ENCODE measurements around the gene TMEM107. TPM values are rescaled to one million over a fixed set of nuclear protein-coding genes. Genes with fewer than 3 reads are reported as not detected.

TMEM107 gene
- total RNA-seq, 1 experiment from 2014 or later: 53.3 TPM

DNA sequence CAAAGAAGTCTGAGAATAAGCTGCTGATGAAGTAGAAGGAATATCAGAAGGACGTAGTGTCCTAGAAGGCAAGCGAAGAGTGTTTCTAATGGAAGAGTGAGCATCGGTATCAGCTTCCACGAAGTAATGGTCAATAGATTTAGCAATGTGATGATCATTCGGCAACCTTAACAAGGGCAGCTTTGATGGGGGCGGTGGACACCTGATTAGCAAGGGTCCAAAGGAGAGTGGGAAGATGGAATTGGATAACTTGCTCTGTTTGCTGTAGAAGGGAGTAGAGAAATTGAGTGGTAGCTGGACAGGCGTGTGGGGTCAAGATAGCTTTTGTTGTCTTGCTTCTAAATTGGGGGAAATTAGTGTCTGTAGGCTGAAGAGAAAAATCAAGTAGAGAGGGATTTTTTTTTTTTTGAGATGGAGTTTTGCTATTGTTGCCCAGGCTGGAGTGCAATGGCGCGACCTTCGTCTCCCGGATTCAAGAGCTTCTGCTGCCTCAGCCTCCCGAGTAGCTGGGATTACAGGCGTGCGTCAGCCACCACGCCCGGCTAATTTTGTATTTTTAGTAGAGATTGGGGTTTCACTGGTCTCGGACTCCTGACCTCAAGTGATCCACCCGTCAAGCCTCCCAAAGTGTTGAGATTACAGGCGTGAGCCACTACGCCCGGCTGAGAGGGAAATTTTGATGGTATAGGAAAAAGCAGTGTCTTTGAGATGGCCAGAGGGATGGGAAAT is 38.4 kb downstream of the TMEM107 start:
- no peak for DNase-seq (ENCODE audit: low read depth)

DNA sequence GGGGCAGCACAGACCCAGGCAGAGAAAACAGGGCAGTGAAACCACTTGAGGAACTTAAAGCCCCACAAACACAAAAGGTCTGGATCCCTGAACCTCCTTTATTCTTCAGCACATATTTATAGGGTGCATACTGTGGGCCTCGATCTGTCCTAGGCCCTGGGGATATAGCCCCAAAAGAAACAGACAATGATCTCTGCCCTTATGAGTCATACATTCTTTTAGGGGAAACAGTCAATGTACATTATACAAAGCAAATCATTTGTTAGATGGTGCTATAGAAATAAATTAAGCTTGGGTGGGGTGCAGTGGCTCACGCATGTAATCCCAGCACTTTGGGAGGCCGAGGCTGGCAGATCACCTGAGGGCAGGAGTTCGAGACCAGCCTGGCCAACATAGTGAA is 42.2 kb downstream of the TMEM107 start:
- no peak for DNase-seq (ENCODE audit: low read depth)

- DNase-seq (ENCODE audit: low read depth): no peak
These were observed 42.8 kb downstream of the TMEM107 start for GRCh38 chr17:8133399-8133798.

GRCh38 chr17:8131844-8132441 is 44.2 kb downstream of the TMEM107 start:
- DNase-seq (ENCODE audit: low read depth): no peak

DNA sequence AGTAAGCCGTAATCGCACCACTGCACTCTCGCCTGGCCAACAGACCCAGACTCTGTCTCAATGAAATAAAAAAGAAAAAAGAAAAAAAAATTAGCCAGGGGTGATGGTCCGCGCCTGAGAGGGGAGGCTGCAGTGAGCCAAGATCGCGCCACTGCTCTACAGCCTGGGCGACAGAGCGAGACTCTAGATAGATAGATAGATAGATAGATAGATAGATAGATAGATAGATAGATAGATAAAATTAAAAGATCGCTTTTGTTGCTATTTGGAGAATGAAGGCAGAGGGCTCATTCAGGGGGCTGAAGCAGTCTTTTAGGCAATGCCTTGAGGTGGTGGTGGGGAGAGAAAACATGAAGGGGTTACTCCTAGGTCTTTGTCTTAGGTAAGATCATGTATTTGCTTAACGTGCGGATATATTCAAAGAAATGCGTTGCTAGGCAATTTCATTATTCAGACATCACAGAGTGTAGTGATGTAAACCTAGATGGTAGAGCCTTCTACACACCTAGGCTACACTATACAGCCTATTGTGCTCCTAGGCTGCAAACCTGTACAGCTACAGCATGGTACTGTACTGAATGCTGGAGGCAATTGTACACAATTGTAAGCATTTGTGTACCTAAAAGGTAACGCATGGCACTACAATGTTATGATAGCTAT is 47.9 kb downstream of the TMEM107 start:
- no peak for DNase-seq (ENCODE audit: low read depth)

GRCh38 chr17:8126491-8127066 is 49.6 kb downstream of the TMEM107 start:
- peak; percentile 63 for DNase-seq (ENCODE audit: low read depth)

GRCh38 chr17:8125947-8126490 is 50.2 kb downstream of the TMEM107 start:
- peak; percentile 28 for DNase-seq (ENCODE audit: low read depth)

DNA sequence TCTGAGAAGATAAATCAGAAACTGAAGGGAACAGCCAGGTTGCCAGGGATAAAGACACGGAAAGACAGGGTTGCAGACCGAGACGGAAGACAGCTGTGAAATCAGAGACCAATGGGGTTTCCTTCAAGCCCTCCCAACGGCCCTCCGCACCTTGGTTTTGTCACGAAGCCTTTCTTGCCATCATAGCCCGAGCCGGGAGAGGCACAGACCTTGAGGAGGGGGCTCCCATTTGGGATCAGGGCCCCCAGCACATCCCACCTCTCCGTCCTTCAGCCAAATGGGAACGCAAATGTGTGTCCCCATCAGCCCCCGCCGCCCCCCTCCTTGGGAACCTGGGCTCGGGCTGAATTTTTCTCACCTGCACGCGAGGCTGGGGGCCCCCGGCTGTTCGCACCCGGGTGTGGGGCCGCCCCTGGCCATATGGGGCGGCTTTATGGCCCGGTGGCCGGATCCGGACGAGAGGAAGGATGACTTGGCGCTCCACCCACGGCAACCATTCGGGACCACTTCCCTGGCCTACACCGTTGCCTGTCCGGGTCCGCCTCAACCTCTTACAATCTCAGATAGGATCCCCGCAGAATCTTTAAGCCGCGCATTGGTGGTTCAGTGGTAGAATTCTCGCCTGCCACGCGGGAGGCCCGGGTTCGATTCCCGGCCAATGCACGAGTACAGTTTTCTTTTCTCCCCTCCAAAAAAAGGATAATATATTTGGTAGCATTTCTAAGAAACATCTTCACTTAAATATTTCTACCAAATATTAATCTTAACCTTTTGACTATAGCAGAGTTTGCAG is 50.8 kb downstream of the TMEM107 start:
- DNase-seq (ENCODE audit: low read depth): peak; percentile 63

DNA sequence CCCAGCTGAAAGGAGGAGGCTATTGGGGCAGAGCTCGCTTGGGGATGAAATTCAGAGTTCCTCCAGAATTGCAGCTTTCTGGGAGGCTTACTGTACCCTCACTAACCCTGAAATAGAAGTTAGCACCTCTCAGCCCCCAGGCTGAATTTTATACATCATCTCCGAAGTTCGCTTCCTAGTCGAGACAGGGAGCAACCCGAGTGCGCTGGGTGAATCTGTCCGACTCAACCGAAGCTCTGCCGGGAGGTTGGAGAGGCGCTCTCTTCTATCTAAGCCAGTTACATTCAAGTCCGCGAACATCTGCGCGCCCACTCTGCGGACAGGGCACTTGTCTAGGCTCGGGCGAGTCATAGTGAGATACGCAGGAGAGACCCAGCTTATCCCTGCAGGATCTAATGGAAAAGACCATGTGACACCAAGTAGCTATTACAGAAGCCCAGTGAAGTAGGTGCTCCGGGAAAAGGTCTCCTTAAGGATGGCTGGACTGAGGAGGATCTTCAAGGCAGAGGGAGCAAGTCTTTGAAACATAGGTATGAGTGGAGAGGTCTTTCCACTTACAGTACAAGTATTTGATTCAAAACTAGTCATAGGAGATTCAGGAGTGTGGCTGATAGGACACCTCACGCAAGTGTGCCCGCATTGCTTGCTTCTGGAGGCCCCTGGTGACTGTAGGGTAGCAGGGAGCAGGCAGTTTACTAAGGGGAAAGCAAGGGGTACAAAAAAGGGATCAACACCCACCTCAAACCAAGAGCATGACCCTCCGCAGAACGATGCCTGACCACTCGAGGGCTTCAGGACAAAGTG is 51.6 kb downstream of the TMEM107 start:
- peak; percentile 28 for DNase-seq (ENCODE audit: low read depth)

- no peak for DNase-seq (ENCODE audit: low read depth)
These were observed 52.4 kb downstream of the TMEM107 start, which contains the start of gene HES7 for GRCh38 chr17:8123695-8124349. TSS of gene HES7 (minus strand) at chr17:8124106. CDS start at chr17:8124084, 22 bp downstream.

DNA sequence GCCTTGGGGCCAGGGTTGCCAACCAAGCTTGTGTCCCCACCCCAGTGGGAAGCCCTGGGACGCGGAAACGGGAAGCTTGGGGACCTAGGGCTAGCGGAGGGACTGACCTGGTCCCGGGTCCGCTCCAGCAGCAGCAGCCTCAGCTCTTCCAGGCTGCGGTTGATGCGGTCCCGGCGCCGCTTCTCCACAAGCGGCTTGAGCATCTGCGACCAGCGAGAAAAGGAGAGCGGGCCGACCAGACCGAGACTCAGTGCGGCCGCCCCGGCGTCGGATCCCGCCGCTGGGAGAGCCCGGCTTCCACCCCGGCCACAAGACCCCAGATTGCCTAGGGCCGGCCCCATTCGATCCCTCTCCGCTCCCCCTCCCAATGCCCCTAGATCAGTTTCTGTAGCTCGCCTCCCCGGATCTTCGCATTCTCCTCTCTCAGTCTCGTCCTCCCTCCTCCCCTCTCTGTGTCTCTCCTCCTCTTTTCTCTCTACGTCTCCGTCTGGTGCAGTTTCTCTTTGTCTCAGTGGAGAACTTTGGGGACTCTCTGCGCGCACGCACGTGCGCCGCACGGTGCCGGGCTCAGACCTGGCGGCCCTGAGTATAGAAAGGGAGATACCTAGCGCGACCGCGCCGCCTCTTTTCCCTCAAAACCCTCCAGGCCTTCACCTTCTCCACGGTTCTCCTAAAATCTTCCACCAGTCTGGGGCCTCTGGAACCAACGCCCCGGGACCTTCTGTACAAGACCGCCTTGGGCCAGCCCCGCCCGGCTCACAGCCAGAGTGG is 53.1 kb downstream of the TMEM107 start:
- peak; percentile 33 for DNase-seq (ENCODE audit: low read depth)

Other genes with a start within 250 kb of the TMEM107 start
- gene KCNAB3, start 246.5 kb downstream of the TMEM107 start, total RNA-seq (2014; rRNA removed; shearing (Covaris generic)): 1.1 TPM in 2 replicates
- 39.9 and 54.2 TPM in 2 replicates for gene TRAPPC1, start 244.4 kb downstream of the TMEM107 start, total RNA-seq (2014; rRNA removed; shearing (Covaris generic))
- 19.6 and 23.2 TPM in 2 replicates for gene CNTROB, start 244.2 kb downstream of the TMEM107 start, total RNA-seq (2014; rRNA removed; shearing (Covaris generic))
- gene GUCY2D, start 173.8 kb downstream of the TMEM107 start, total RNA-seq (2014; rRNA removed; shearing (Covaris generic)): not detected in 2 replicates
- gene ALOX15B, start 137.3 kb downstream of the TMEM107 start, total RNA-seq (2014; rRNA removed; shearing (Covaris generic)): not detected in 2 replicates
- not detected in 2 replicates for gene ALOX12B, start 88.7 kb downstream of the TMEM107 start, total RNA-seq (2014; rRNA removed; shearing (Covaris generic))
- 0.12 TPM in 1 of 2 replicates, not detected in the other for gene ALOXE3, start 57.9 kb downstream of the TMEM107 start, total RNA-seq (2014; rRNA removed; shearing (Covaris generic))
- 0.48 TPM in 1 of 2 replicates, not detected in the other for gene HES7, start 52.3 kb downstream of the TMEM107 start, total RNA-seq (2014; rRNA removed; shearing (Covaris generic))
- 3.0 and 8.2 TPM in 2 replicates for gene PER1, start 24.0 kb downstream of the TMEM107 start, total RNA-seq (2014; rRNA removed; shearing (Covaris generic))
- 2.0 and 2.1 TPM in 2 replicates for gene VAMP2, start 13.4 kb downstream of the TMEM107 start, total RNA-seq (2014; rRNA removed; shearing (Covaris generic))
- 3.0 and 5.9 TPM in 2 replicates for gene BORCS6, start 13.8 kb upstream of the TMEM107 start, total RNA-seq (2014; rRNA removed; shearing (Covaris generic))
- gene AURKB, start 34.2 kb upstream of the TMEM107 start, total RNA-seq (2014; rRNA removed; shearing (Covaris generic)): 94.7 and 97.8 TPM in 2 replicates
- 3.4 and 3.7 TPM in 2 replicates for gene CTC1, start 71.7 kb upstream of the TMEM107 start, total RNA-seq (2014; rRNA removed; shearing (Covaris generic))
- 10.5 and 16.8 TPM in 2 replicates for gene PFAS, start 72.9 kb upstream of the TMEM107 start, total RNA-seq (2014; rRNA removed; shearing (Covaris generic))
- 10.7 and 14.9 TPM in 2 replicates for gene RANGRF, start 112.3 kb upstream of the TMEM107 start, total RNA-seq (2014; rRNA removed; shearing (Covaris generic))
- 0.98 and 1.2 TPM in 2 replicates for gene SLC25A35, start 119.0 kb upstream of the TMEM107 start, total RNA-seq (2014; rRNA removed; shearing (Covaris generic))
- not detected in 2 replicates for gene ARHGEF15, start 133.9 kb upstream of the TMEM107 start, total RNA-seq (2014; rRNA removed; shearing (Covaris generic))
- gene ODF4, start 163.5 kb upstream of the TMEM107 start, total RNA-seq (2014; rRNA removed; shearing (Covaris generic)): not detected in 2 replicates
- 2,664 and 2,696 TPM in 2 replicates for gene RPL26, start 206.8 kb upstream of the TMEM107 start, total RNA-seq (2014; rRNA removed; shearing (Covaris generic))
- gene RNF222, start 221.4 kb upstream of the TMEM107 start, total RNA-seq (2014; rRNA removed; shearing (Covaris generic)): not detected in 2 replicates

Data from RPMI7951 (cell line).